IMR-90 (cell line): ENCODE results near the gene ICAM4. TPM values are rescaled to one million over a fixed set of nuclear protein-coding genes. Genes with fewer than 3 reads are reported as not detected.

Experiments used
- ATAC-seq: fragments of 200-7000 bp; cut with Tn5 transposase; 2 replicates; pipeline ENCODE4 v1.9.1; 2020; ENCODE audit warnings: low read depth, mild to moderate bottlenecking, moderate library complexity
- BruUV-seq: library from RNA; stranded (reverse); fragments of 400-500 nt; replicated peaks from 2 replicates; lab custom pipeline; 2021; lab: Mats Ljungman, UMichigan
- CTCF ChIA-PET: fragments of 300-600 bp; formaldehyde crosslinking; extraction: SDS; loops from one replicate; lab custom pipeline; 2021; ENCODE audit warnings: antibody characterized with exemption; lab: Yijun Ruan, JAX
- POLR2A ChIA-PET: fragments of 300-600 bp; sonication (Branson Sonifier 250); formaldehyde crosslinking; loops from one replicate; lab custom pipeline; 2022; ENCODE audit warnings: antibody characterized with exemption; ENCODE audit not compliant: unreplicated experiment; lab: Charles Lee
- DNase-seq: peaks from one replicate; pipeline ENCODE4 v3.0.0; 2013
- H2AFZ ChIP-seq: replicated peaks from 2 replicates; pipeline ENCODE3; 2013; ENCODE audit warnings: low read length, mild to moderate bottlenecking; ENCODE audit not compliant: poor library complexity
- H2AK5ac ChIP-seq: 2 replicates; pipeline ENCODE4 v1.6.1; 2013; ENCODE audit warnings: low read depth, low read length, inconsistent platforms
- H2AK9ac ChIP-seq: replicated peaks from 2 replicates; pipeline ENCODE3; 2013; ENCODE audit warnings: mild to moderate bottlenecking, low read depth, low read length, moderate library complexity; ENCODE audit not compliant: poor library complexity
- H2BK120ac ChIP-seq: 2 replicates; pipeline ENCODE4 v1.6.1; 2013; ENCODE audit warnings: low read depth, low read length, inconsistent platforms
- H2BK15ac ChIP-seq: 3 replicates; pipeline ENCODE4 v1.6.1; 2013; ENCODE audit warnings: low read depth, low read length, inconsistent platforms
- H2BK20ac ChIP-seq: 2 replicates; pipeline ENCODE4 v1.6.1; 2013; ENCODE audit warnings: low read depth, mild to moderate bottlenecking, inconsistent platforms, low read length, moderate library complexity
- H2BK5ac ChIP-seq: 2 replicates; pipeline ENCODE4 v1.6.1; 2013; ENCODE audit warnings: mild to moderate bottlenecking, low read depth, low read length, inconsistent platforms; ENCODE audit not compliant: poor library complexity, severe bottlenecking
- H3K14ac ChIP-seq: replicated peaks from 2 replicates; pipeline ENCODE4 v1.6.1; 2013; ENCODE audit warnings: low read depth, low read length, inconsistent platforms
- H3K18ac ChIP-seq: 2 replicates; pipeline ENCODE4 v1.6.1; 2013; ENCODE audit warnings: low read depth, low read length, control low read depth
- H3K23ac ChIP-seq: 2 replicates; pipeline ENCODE4 v1.6.1; 2013; ENCODE audit warnings: low read depth, low read length, inconsistent platforms
- H3K27ac ChIP-seq: 2 replicates; pipeline ENCODE4 v1.5.1; 2013; ENCODE audit warnings: mild to moderate bottlenecking, control low read depth, low read length; ENCODE audit not compliant: insufficient read depth
- H3K27me3 ChIP-seq: 2 replicates; pipeline ENCODE4 v1.6.1; 2013; ENCODE audit warnings: low read length; ENCODE audit not compliant: control insufficient read depth, insufficient read depth
- H3K36me3 ChIP-seq: 2 replicates; pipeline ENCODE4 v1.6.1; 2013; ENCODE audit warnings: low read length, mixed read lengths; ENCODE audit not compliant: control insufficient read depth, insufficient read depth
- H3K4ac ChIP-seq: 2 replicates; pipeline ENCODE4 v1.6.1; 2013; ENCODE audit warnings: low read depth, low read length, inconsistent platforms
- H3K4me1 ChIP-seq: 2 replicates; pipeline ENCODE4 v1.6.1; 2013; ENCODE audit warnings: low read length, mixed read lengths; ENCODE audit not compliant: control insufficient read depth, insufficient read depth
- H3K4me2 ChIP-seq: 2 replicates; pipeline ENCODE4 v1.6.1; 2013; ENCODE audit warnings: low read depth, mild to moderate bottlenecking, control low read depth, low read length, moderate library complexity
- H3K4me3 ChIP-seq: 2 replicates; pipeline ENCODE4 v1.5.1; 2013; ENCODE audit warnings: low read depth, mild to moderate bottlenecking, control low read depth, low read length, moderate library complexity; ENCODE audit not compliant: insufficient read depth
- H3K56ac ChIP-seq: 2 replicates; pipeline ENCODE4 v1.6.1; 2013; ENCODE audit warnings: low read length, inconsistent platforms; ENCODE audit not compliant: insufficient read depth; ENCODE audit errors: extremely low read depth
- H3K79me1 ChIP-seq, 2 experiments: 2 replicates each; pipeline ENCODE4 v1.6.1; 2013; ENCODE audit warnings: low read length in 2 of 2, inconsistent platforms in 1 of 2, low read depth in 1 of 2
- H3K9ac ChIP-seq: 2 replicates; pipeline ENCODE4 v1.6.1; 2013; ENCODE audit warnings: low read depth, low read length, control low read depth
- H3K9me1 ChIP-seq: 2 replicates; pipeline ENCODE4 v1.6.1; 2013; ENCODE audit warnings: low read length, inconsistent platforms; ENCODE audit not compliant: insufficient read depth
- H3K9me3 ChIP-seq: 2 replicates; pipeline ENCODE4 v1.6.1; 2013; ENCODE audit warnings: low read length; ENCODE audit not compliant: control insufficient read depth, insufficient read depth
- H4K20me1 ChIP-seq: 2 replicates; pipeline ENCODE4 v1.6.1; 2013; ENCODE audit warnings: low read length, inconsistent platforms; ENCODE audit not compliant: insufficient read depth
- H4K5ac ChIP-seq: 2 replicates; pipeline ENCODE4 v1.6.1; 2013; ENCODE audit warnings: mild to moderate bottlenecking, low read depth, low read length, control low read depth
- H4K8ac ChIP-seq, 2 experiments: 2 replicates each; pipeline ENCODE4 v1.6.1; 2013; ENCODE audit warnings: low read depth in 2 of 2, low read length in 2 of 2, control low read depth in 1 of 2, inconsistent platforms in 1 of 2
- H4K91ac ChIP-seq: 2 replicates; pipeline ENCODE4 v1.6.1; 2013; ENCODE audit warnings: low read depth, low read length, inconsistent platforms; ENCODE audit not compliant: insufficient read depth
- CHD1 ChIP-seq: IDR thresholded peaks from 2 replicates; pipeline ENCODE4 v1.6.1; 2012; ENCODE audit warnings: low read depth, low read length, improper control_type of control experiment
- MAFK ChIP-seq: IDR thresholded peaks from 2 replicates; pipeline ENCODE4 v1.6.1; 2012; ENCODE audit warnings: low read depth, low read length, improper control_type of control experiment
- RCOR1 ChIP-seq: IDR thresholded peaks from 2 replicates; pipeline ENCODE4 v1.6.1; 2012; ENCODE audit warnings: mild to moderate bottlenecking, low read length, improper control_type of control experiment; ENCODE audit not compliant: insufficient replicate concordance
- RFX5 ChIP-seq: IDR thresholded peaks from 2 replicates; pipeline ENCODE4 v1.8.0; 2012; ENCODE audit warnings: low read depth, mild to moderate bottlenecking, low read length, moderate library complexity
- SMC3 ChIP-seq: fragments of 150-350 bp; IDR thresholded peaks from 2 replicates; pipeline ENCODE4 v1.6.1; 2016; ENCODE audit warnings: low read depth, mild to moderate bottlenecking, antibody characterized with exemption, low read length, moderate library complexity
- WGBS, 2 experiments: methylation state at CpG; one replicate each; pipeline versions ENCODE4 v1.1.5 to v1.1.7; 2013; ENCODE audit warnings: missing lambda C conversion rate in 2 of 2; ENCODE audit not compliant: insufficient read length in 1 of 2; ENCODE audit errors: extremely low coverage in 2 of 2; 5-methylcytosine and 5-hydroxymethylcytosine counted together
- dilution Hi-C: fragments of 300-500 bp; cut with HindIII; formaldehyde crosslinking; loops from one replicate; pipeline ENCODE4 v1.14.3; 2018; ENCODE audit warnings: low sequenced_read_pairs; ENCODE audit not compliant: unreplicated experiment
- in situ Hi-C: fragments of 300-500 bp; cut with MboI; formaldehyde crosslinking; loops from 3 replicates; pipeline ENCODE4 v1.14.3; 2019; ENCODE audit warnings: low sequenced_read_pairs, inconsistent platforms, mixed read lengths
- intact Hi-C: fragments of 100-400 bp; cut with micrococcal nuclease; formaldehyde crosslinking; loops from 2 replicates; pipeline ENCODE4 v1.10.0; 2022
- polyA plus RNA-seq, 3 experiments: library from polyadenylated mRNA; depleted of rRNA; stranded (reverse); fragments of >200 nt; gene quantifications; 2 replicates each; pipeline ENCODE4 v1.2.3, GENCODE V29; 2012; ENCODE audit warnings: low replicate concordance in 1 of 3
- total RNA-seq: library from RNA; depleted of rRNA; stranded (reverse); fragments of >200 nt; gene quantifications from 2 replicates; pipeline ENCODE4 v1.2.3, GENCODE V29; 2012

Gene ICAM4
- total and polyA plus RNA-seq, 2 of the 4 experiments (the other 2 are of a cell fraction), result 2.3 to 4.0 TPM

DNA sequence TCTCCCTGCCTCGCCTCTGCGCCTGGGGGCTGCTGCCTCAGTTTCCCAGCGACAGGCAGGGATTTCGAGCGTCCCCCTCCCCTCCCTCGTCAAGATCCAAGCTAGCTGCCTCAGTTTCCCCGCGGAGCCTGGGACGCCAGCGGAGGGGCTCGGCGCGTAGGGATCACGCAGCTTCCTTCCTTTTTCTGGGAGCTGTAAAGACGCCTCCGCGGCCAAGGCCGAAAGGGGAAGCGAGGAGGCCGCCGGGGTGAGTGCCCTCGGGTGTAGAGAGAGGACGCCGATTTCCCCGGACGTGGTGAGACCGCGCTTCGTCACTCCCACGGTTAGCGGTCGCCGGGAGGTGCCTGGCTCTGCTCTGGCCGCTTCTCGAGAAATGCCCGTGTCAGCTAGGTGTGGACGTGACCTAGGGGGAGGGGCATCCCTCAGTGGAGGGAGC lies 16.6 kb upstream of the ICAM4 start:
- DNase-seq (no peak), ATAC-seq (no peak)
- H2BK120ac ChIP-seq, result peak overlapping the region; percentile 64; the same call in 1 of the 2 replicates
- peak overlapping the region; percentile 80 for H2AK9ac ChIP-seq
- dilution Hi-C loops (no loop called here), intact Hi-C loops (no loop called here), in situ Hi-C loops (no loop called here)
- 0 out of 4 replicates have a peak, but pooled peaks cover 0 to 6% of the 10 kb centered on the region in 2 experiments for H3K79me1 ChIP-seq
- no peak overlapping the region for H2BK5ac ChIP-seq
- H4K5ac ChIP-seq, result peak overlapping the region; percentile 49
- peak overlapping the region; percentile 41 for H4K91ac ChIP-seq
- peak overlapping the region; percentile 60 for H3K4ac ChIP-seq
- peaks cover 3% of the 10 kb centered on the region; the same call in 1 of the 2 replicates for H3K4me1 ChIP-seq
- H2BK20ac ChIP-seq, result no peak overlapping the region
- H4K20me1 ChIP-seq, result no peaks in the 10 kb centered on the region
- H3K9ac ChIP-seq, result no peak overlapping the region
- H2BK15ac ChIP-seq, result no peak overlapping the region
- no peak overlapping the region for H3K4me3 ChIP-seq
- WGBS, 2 experiments, result no CpG with 5 or more reads among the region's 37 CpGs
- TF ChIP-seq SMC3 (no peak), RCOR1 (no peak), MAFK (no peak), RFX5 (no peak), CHD1 (no peak)
- H3K14ac ChIP-seq, result no peak overlapping the region
- H3K4me2 ChIP-seq, result peak overlapping the region; percentile 8; the same call in 1 of the 2 replicates
- POLR2A ChIA-PET, result interaction anchor here (1.6 kb wide), 1 partner anchor 21 kb away, joined by 8 read pairs; no protein-coding TSS in a partner anchor
- H4K8ac ChIP-seq, result peak overlapping the region; percentile 64 to 81; a peak in 2 of 4 replicates
- no peaks in the 10 kb centered on the region for H3K9me1 ChIP-seq
- no peaks in the 10 kb centered on the region; the same call in 1 of the 2 replicates for H3K27me3 ChIP-seq
- no peak overlapping the region for H3K56ac ChIP-seq
- peak overlapping the region; percentile 37; the same call in 1 of the 2 replicates for H2AK5ac ChIP-seq
- H3K18ac ChIP-seq, result no peak overlapping the region; the same call in 1 of the 2 replicates
- H3K27ac ChIP-seq, result no peak overlapping the region
- H3K36me3 ChIP-seq, result no peaks in the 10 kb centered on the region
- CTCF ChIA-PET, result interaction anchor here (1.3 to 2.6 kb wide), 2 partner anchors 21 to 118 kb away, joined by 4 to 12 read pairs; no protein-coding TSS in a partner anchor
- no peak overlapping the region for H3K23ac ChIP-seq
- BruUV-seq, result no TSS peak
- H2AFZ ChIP-seq, result peak overlapping the region; percentile 94
- H3K9me3 ChIP-seq, result no peaks in the 10 kb centered on the region
